Measurements from ENCODE around the gene ZEB2.

The ZEB2 gene

GRCh38 chr2:144519934-144520731, at the start of gene ZEB2:
TSS of gene ZEB2 (minus strand) at chr2:144520119. CDS start at chr2:144517350, 2,769 bp downstream.
- H3K36me3 ChIP-seq (ENCODE audit: insufficient read depth, low read length), result no peaks in the 10 kb centered on the region
- no peaks in the 10 kb centered on the region for H4K20me1 ChIP-seq (ENCODE audit: insufficient read depth, low read length)
- H3K79me2 ChIP-seq (ENCODE audit: insufficient read depth, low read length), result peaks cover 23% of the 10 kb centered on the region
- ATAC-seq (ENCODE audit: insufficient read depth, low read depth) (no peak), DNase-seq (peak; percentile 32)
- H3K27ac ChIP-seq (ENCODE audit: low read length), result peak within 1 kb of the TSS; percentile 62
- peak within 1 kb of the TSS; percentile 31 to 71; a peak in 3 of 4 replicates for H3K4me3 ChIP-seq (ENCODE audit: low read depth in 1 of 2, low read length in 2 of 2)
- H3K4me1 ChIP-seq (ENCODE audit: insufficient read depth, low read length), result peaks cover 65% of the 10 kb centered on the region
- no peak for TF ChIP-seq EZH2 (IDR thresholded peaks at IDR 0.05; ENCODE audit: borderline replicate concordance, low read depth, low read length, severe bottlenecking)
- TF ChIP-seq, protein P1, sequence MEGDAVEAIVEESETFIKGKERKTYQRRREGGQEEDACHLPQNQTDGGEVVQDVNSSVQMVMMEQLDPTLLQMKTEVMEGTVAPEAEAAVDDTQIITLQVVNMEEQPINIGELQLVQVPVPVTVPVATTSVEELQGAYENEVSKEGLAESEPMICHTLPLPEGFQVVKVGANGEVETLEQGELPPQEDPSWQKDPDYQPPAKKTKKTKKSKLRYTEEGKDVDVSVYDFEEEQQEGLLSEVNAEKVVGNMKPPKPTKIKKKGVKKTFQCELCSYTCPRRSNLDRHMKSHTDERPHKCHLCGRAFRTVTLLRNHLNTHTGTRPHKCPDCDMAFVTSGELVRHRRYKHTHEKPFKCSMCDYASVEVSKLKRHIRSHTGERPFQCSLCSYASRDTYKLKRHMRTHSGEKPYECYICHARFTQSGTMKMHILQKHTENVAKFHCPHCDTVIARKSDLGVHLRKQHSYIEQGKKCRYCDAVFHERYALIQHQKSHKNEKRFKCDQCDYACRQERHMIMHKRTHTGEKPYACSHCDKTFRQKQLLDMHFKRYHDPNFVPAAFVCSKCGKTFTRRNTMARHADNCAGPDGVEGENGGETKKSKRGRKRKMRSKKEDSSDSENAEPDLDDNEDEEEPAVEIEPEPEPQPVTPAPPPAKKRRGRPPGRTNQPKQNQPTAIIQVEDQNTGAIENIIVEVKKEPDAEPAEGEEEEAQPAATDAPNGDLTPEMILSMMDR (IDR thresholded peaks at IDR 0.05; ENCODE audit: borderline replicate concordance, extremely low read depth, low read length, poor library complexity, severe bottlenecking), result peak; percentile 67
- H3K9ac ChIP-seq (ENCODE audit: low read depth, low read length), result peak within 1 kb of the TSS; percentile 75
- H3K9me3 ChIP-seq (ENCODE audit: insufficient read depth, low read length, severe bottlenecking), result no peaks in the 10 kb centered on the region
- peak within 1 kb of the TSS; percentile 78 for H2AFZ ChIP-seq (ENCODE audit: low read depth, low read length)
- H3K4me2 ChIP-seq (ENCODE audit: insufficient read depth, low read length), result peak within 1 kb of the TSS; percentile 83
- H3K27me3 ChIP-seq (ENCODE audit: insufficient read depth, low read length, poor library complexity), result peaks cover 18% of the 10 kb centered on the region

DNA sequence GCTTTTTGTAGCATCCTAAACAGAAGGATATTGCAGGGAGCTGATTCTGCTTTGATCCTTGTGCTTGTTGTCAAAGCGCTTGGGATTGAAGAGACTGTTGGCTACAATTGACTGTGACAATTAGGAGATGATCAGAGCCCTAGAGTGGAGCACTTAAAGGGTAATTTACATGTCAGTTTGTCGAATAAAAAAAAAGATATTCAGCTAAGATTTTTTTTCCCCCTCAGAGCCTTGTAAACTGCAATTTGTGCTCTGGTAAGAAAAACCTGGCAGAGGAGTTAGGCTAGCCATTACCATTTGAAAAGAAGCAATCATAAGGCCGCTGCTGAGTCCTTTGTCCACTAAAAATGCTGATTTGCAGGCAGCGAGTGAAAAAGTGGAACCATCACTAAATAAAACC, 47.8 kb upstream of the ZEB2 start:
- no peak overlapping the region for H2AFZ ChIP-seq (ENCODE audit: low read depth, low read length)
- ATAC-seq (ENCODE audit: insufficient read depth, low read depth), result no peak

DNA sequence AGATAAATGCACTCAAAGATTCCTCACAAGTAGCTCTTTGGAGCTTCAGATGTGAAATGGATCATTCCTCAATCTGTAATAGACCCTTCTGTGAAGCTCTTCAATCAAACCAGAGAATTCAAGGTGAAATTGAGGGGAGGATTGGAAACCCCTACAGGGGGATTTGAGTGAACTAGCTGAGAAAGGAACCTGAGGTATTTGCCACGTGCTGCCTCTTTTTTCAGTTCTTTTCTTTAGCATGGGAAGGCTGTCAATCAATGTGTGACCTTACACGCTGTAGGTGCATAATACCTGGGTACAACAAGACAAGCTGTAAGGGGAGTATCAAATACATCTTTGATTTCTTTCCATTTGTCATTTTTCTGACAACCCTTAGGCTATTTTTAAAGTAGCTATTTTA, 46.5 kb upstream of the ZEB2 start:
- H3K9me3 ChIP-seq (ENCODE audit: insufficient read depth, low read length, severe bottlenecking), result no peaks in the 10 kb centered on the region
- no peak for TF ChIP-seq EZH2 (IDR thresholded peaks at IDR 0.05; ENCODE audit: borderline replicate concordance, low read depth, low read length, severe bottlenecking)
- TF ChIP-seq, protein P1 (IDR thresholded peaks at IDR 0.05; ENCODE audit: borderline replicate concordance, extremely low read depth, low read length, poor library complexity, severe bottlenecking), result no peak
- no peaks in the 10 kb centered on the region for H3K79me2 ChIP-seq (ENCODE audit: insufficient read depth, low read length)
- H3K4me2 ChIP-seq (ENCODE audit: insufficient read depth, low read length), result no peak overlapping the region
- no peak overlapping the region for H3K4me3 ChIP-seq (ENCODE audit: low read depth in 1 of 2, low read length in 2 of 2)
- H3K27ac ChIP-seq (ENCODE audit: low read length), result no peak overlapping the region
- H3K36me3 ChIP-seq (ENCODE audit: insufficient read depth, low read length), result no peaks in the 10 kb centered on the region
- DNase-seq (no peak), ATAC-seq (ENCODE audit: insufficient read depth, low read depth) (no peak)
- H4K20me1 ChIP-seq (ENCODE audit: insufficient read depth, low read length), result no peaks in the 10 kb centered on the region
- H3K4me1 ChIP-seq (ENCODE audit: insufficient read depth, low read length), result no peaks in the 10 kb centered on the region
- no peak overlapping the region for H2AFZ ChIP-seq (ENCODE audit: low read depth, low read length)
- H3K9ac ChIP-seq (ENCODE audit: low read depth, low read length), result no peak overlapping the region
- H3K27me3 ChIP-seq (ENCODE audit: insufficient read depth, low read length, poor library complexity), result no peaks in the 10 kb centered on the region

More for the DNA sequence above, 47.8 kb upstream of the ZEB2 start:
- DNase-seq, result no peak
- Histone ChIP-seq H3K9me3 (ENCODE audit: insufficient read depth, low read length, severe bottlenecking) (no peaks in the 10 kb centered on the region), H3K9ac (ENCODE audit: low read depth, low read length) (no peak overlapping the region), H3K4me3 (ENCODE audit: low read depth in 1 of 2, low read length in 2 of 2) (no peak overlapping the region), H3K79me2 (ENCODE audit: insufficient read depth, low read length) (no peaks in the 10 kb centered on the region), H4K20me1 (ENCODE audit: insufficient read depth, low read length) (no peaks in the 10 kb centered on the region), H3K27ac (ENCODE audit: low read length) (no peak overlapping the region), H3K27me3 (ENCODE audit: insufficient read depth, low read length, poor library complexity) (no peaks in the 10 kb centered on the region), H3K36me3 (ENCODE audit: insufficient read depth, low read length) (no peaks in the 10 kb centered on the region), H3K4me1 (ENCODE audit: insufficient read depth, low read length) (no peaks in the 10 kb centered on the region), H3K4me2 (ENCODE audit: insufficient read depth, low read length) (no peak overlapping the region)
- TF ChIP-seq, protein P1 (IDR thresholded peaks at IDR 0.05; ENCODE audit: borderline replicate concordance, extremely low read depth, low read length, poor library complexity, severe bottlenecking), result no peak
- TF ChIP-seq EZH2 (IDR thresholded peaks at IDR 0.05; ENCODE audit: borderline replicate concordance, low read depth, low read length, severe bottlenecking), result no peak
